Naive thymus-derived CD4-positive, alpha-beta T cell (primary cell): ENCODE measurements around the gene TREH. TPM values are rescaled to one million over a fixed set of nuclear protein-coding genes. Genes with fewer than 3 reads are reported as not detected.
"Not testable (repeated sequence)": the region's sequence is repeated elsewhere in the genome, so short reads cannot be mapped to it uniquely, and the experiment has no call there.

Source experiments
- ATAC-seq: fragments of 150-1000 bp; cut with Tn5 transposase; 2 replicates; pipeline ENCODE4 v1.10.0; 2021; ENCODE audit warnings: mild to moderate bottlenecking, moderate library complexity
- CTCF ChIA-PET: fragments of 350-600 bp; sonication (Branson Sonifier 250); formaldehyde crosslinking; loops from one replicate; lab custom pipeline; 2021; ENCODE audit warnings: antibody characterized with exemption; lab: Charles Lee
- POLR2A ChIA-PET: fragments of 350-600 bp; sonication (Branson Sonifier 250); formaldehyde crosslinking; loops from one replicate; lab custom pipeline; 2021; ENCODE audit warnings: antibody characterized with exemption, inconsistent platforms; lab: Charles Lee
- DNase-seq, 9 donors: peaks; one replicate each; pipeline versions ENCODE4 v3.0.0 to v3.0.0-alpha.2; 2020 to 2022; ENCODE audit warnings: mixed read lengths in 1 of 9
- H3K27ac ChIP-seq: one replicate; pipeline ENCODE4 v1.7.0; 2013; ENCODE audit warnings: mild to moderate bottlenecking, low read depth, low read length, moderate library complexity
- H3K27me3 ChIP-seq, 2 donors: one replicate each; pipeline ENCODE4 v1.7.0; 2013; ENCODE audit warnings: low read length in 2 of 2, mild to moderate bottlenecking in 2 of 2, moderate library complexity in 2 of 2; ENCODE audit not compliant: control insufficient read depth in 2 of 2, insufficient read depth in 2 of 2
- H3K36me3 ChIP-seq, 3 experiments: 1 replicate in 2 of 3; 2 replicates in 1 of 3; pipeline ENCODE4 v1.7.0; 2013; ENCODE audit warnings: low read length in 3 of 3, mild to moderate bottlenecking in 3 of 3, moderate library complexity in 1 of 3; ENCODE audit not compliant: insufficient read depth in 3 of 3, control insufficient read depth in 2 of 3
- H3K4me1 ChIP-seq, 2 donors: one replicate each; pipeline ENCODE4 v1.7.0; 2013; ENCODE audit warnings: low read length in 2 of 2, mild to moderate bottlenecking in 2 of 2, moderate library complexity in 1 of 2; ENCODE audit not compliant: control insufficient read depth in 2 of 2, insufficient read depth in 2 of 2
- H3K4me3 ChIP-seq: 2 replicates; pipeline ENCODE4 v1.7.0; 2013; ENCODE audit warnings: mild to moderate bottlenecking, low read length
- H3K9me3 ChIP-seq, 3 experiments: 1 replicate in 2 of 3; 2 replicates in 1 of 3; pipeline ENCODE4 v1.7.0; 2013; ENCODE audit warnings: low read length in 3 of 3; ENCODE audit not compliant: control insufficient read depth in 2 of 3
- H3K27ac Mint-ChIP-seq, 9 donors: one replicate each; pipeline ENCODE4 v1.8.0; 2020 to 2022; ENCODE audit warnings: mixed read lengths in 9 of 9, mild to moderate bottlenecking in 8 of 9, moderate library complexity in 5 of 9, inconsistent platforms in 2 of 9
- H3K27me3 Mint-ChIP-seq, 5 donors: one replicate each; pipeline ENCODE4 v1.8.0; 2021 to 2022; ENCODE audit warnings: mixed read lengths in 5 of 5, mild to moderate bottlenecking in 1 of 5
- H3K36me3 Mint-ChIP-seq, 5 donors: one replicate each; pipeline ENCODE4 v1.8.0; 2020 to 2022; ENCODE audit warnings: mixed read lengths in 5 of 5, mild to moderate bottlenecking in 3 of 5, inconsistent platforms in 1 of 5
- H3K4me1 Mint-ChIP-seq, 7 donors: one replicate each; pipeline ENCODE4 v1.8.0; 2020 to 2022; ENCODE audit warnings: mixed read lengths in 7 of 7, mild to moderate bottlenecking in 3 of 7, inconsistent platforms in 1 of 7
- H3K4me3 Mint-ChIP-seq, 10 donors: one replicate each; pipeline ENCODE4 v1.8.0; 2020 to 2022; ENCODE audit warnings: mild to moderate bottlenecking in 10 of 10, mixed read lengths in 10 of 10, moderate library complexity in 6 of 10, inconsistent platforms in 2 of 10
- H3K9me3 Mint-ChIP-seq, 11 donors: one replicate each; pipeline ENCODE4 v1.8.0; 2020 to 2022; ENCODE audit warnings: mixed read lengths in 11 of 11, mild to moderate bottlenecking in 4 of 11, inconsistent platforms in 1 of 11, moderate library complexity in 1 of 11
- intact Hi-C, 2 donors: fragments of 100-400 bp; cut with micrococcal nuclease; formaldehyde crosslinking; loops; one replicate each; pipeline ENCODE4 v1.15.1; 2023
- polyA plus RNA-seq, 2 donors: library from polyadenylated mRNA; unstranded; fragments of 300-500 nt; fragmentation: Illumina TruSeq; gene quantifications; one replicate each; pipeline ENCODE4 v1.2.3, GENCODE V29; 2021
- total RNA-seq, 6 experiments: library from RNA in 5 of 6; stranded (reverse) in 5 of 6; gene quantifications; 1 replicate in 5 of 6; 2 replicates in 1 of 6; pipeline ENCODE4 v1.2.3 and lab custom pipeline; 2021 to 2026

Gene TREH
- total and polyA plus RNA-seq, 7 experiments from 2014 or later: not detected

- intact Hi-C loops: loop anchor here in 1 of 2 donors (2.0 kb wide), 1 partner anchor 30 kb away; no protein-coding TSS in a partner anchor
- no peak for DNase-seq
These were observed 9.5 kb upstream of the TREH start for GRCh38 chr11:118688851-118689502.

GRCh38 chr11:118688339-118688738 lies 8.9 kb upstream of the TREH start:
- CTCF ChIA-PET: interaction anchor here (0.6 to 4.7 kb wide), 8 partner anchors 17 to 206 kb away, joined by 3 to 47 read pairs (median 10); partner anchors contain the start of gene DDX6
- H3K27ac ChIP-seq, H3K4me3 ChIP-seq, H3K36me3 ChIP-seq, H3K9me3 ChIP-seq, H3K27me3 ChIP-seq, H3K36me3 Mint-ChIP-seq, H3K9me3 Mint-ChIP-seq, ATAC-seq: not testable (repeated sequence)
- POLR2A ChIA-PET: interaction anchor here (0.7 to 11.3 kb wide), 5 partner anchors 19 to 884 kb away, joined by 3 to 100 read pairs (median 5); no protein-coding TSS in a partner anchor
- peaks cover 0 to 31% (median 0%) of the 10 kb centered on the region in 5 donors for H3K27me3 Mint-ChIP-seq
- peaks cover 30 to 46% (median 36%) of the 10 kb centered on the region in 7 donors for H3K4me1 Mint-ChIP-seq
- peak in 6 of 9 donors; percentile 27 to 52 (median 43) for DNase-seq
- peak overlapping the region in 7 of 10 donors; percentile 4 to 63 (median 28) for H3K4me3 Mint-ChIP-seq
- intact Hi-C loops: loop anchor here in 1 of 2 donors (2.0 kb wide), 1 partner anchor 30 kb away; no protein-coding TSS in a partner anchor
- peak overlapping the region in 6 of 9 donors; percentile 30 to 74 (median 47) for H3K27ac Mint-ChIP-seq
- peaks cover 30% of the 10 kb centered on the region in 2 donors for H3K4me1 ChIP-seq

More at GRCh38 chr11:118688851-118689502, 9.5 kb upstream of the TREH start:
- peak overlapping the region in 5 of 10 donors; percentile 4 to 53 (median 23) for H3K4me3 Mint-ChIP-seq
- no peaks in the 10 kb centered on the region for H3K27me3 ChIP-seq
- peaks cover 34 to 48% (median 43%) of the 10 kb centered on the region in 7 donors for H3K4me1 Mint-ChIP-seq
- no peaks in the 10 kb centered on the region for H3K9me3 ChIP-seq
- no peaks in the 10 kb centered on the region for H3K36me3 Mint-ChIP-seq
- peaks cover 33 to 36% of the 10 kb centered on the region in 2 donors for H3K4me1 ChIP-seq
- no peaks in the 10 kb centered on the region for H3K36me3 ChIP-seq
- no peak overlapping the region for H3K4me3 ChIP-seq
- no peak for ATAC-seq
- peaks cover 0 to 27% (median 0%) of the 10 kb centered on the region in 5 donors for H3K27me3 Mint-ChIP-seq
- no peak overlapping the region for H3K27ac ChIP-seq
- ChIA-PET CTCF (interaction anchor here (0.6 to 4.7 kb wide), 18 partner anchors 17 to 273 kb away, joined by 3 to 47 read pairs (median 6); partner anchors contain the start of gene DDX6), POLR2A (interaction anchor here (0.7 to 11.3 kb wide), 7 partner anchors 19 to 885 kb away, joined by 3 to 100 read pairs (median 5); partner anchors contain the start of gene DDX6)
- H3K9me3 Mint-ChIP-seq: no peaks in the 10 kb centered on the region
- H3K27ac Mint-ChIP-seq: peak overlapping the region in 1 of 9 donors; percentile 56

GRCh38 chr11:118687906-118688305 lies 8.5 kb upstream of the TREH start:
- H3K36me3 ChIP-seq: no peaks in the 10 kb centered on the region
- ATAC-seq: no peak
- H3K27ac ChIP-seq: no peak overlapping the region
- Mint-ChIP-seq H3K4me3 (peak overlapping the region in 5 of 10 donors; percentile 2 to 33 (median 6)), H3K4me1 (peaks cover 26 to 42% (median 32%) of the 10 kb centered on the region in 7 donors), H3K27me3 (peaks cover 0 to 32% (median 0%) of the 10 kb centered on the region in 5 donors), H3K27ac (peak overlapping the region in 4 of 9 donors; percentile 30 to 74 (median 49)), H3K36me3 (no peaks in the 10 kb centered on the region), H3K9me3 (no peaks in the 10 kb centered on the region)
- H3K4me1 ChIP-seq: peaks cover 26 to 27% of the 10 kb centered on the region in 2 donors
- ChIA-PET CTCF (interaction anchor here (0.7 to 4.7 kb wide), 4 partner anchors 75 to 265 kb away, joined by 4 to 47 read pairs (median 7); partner anchors contain the start of gene DDX6), POLR2A (interaction anchor here (0.5 to 11.3 kb wide), 4 partner anchors 20 to 104 kb away, joined by 3 to 100 read pairs (median 4); no protein-coding TSS in a partner anchor)
- no peaks in the 10 kb centered on the region for H3K9me3 ChIP-seq
- no peaks in the 10 kb centered on the region for H3K27me3 ChIP-seq
- intact Hi-C loops: loop anchor here in 1 of 2 donors (2.0 kb wide), 1 partner anchor 29 kb away; no protein-coding TSS in a partner anchor
- no peak for DNase-seq
- no peak overlapping the region for H3K4me3 ChIP-seq

GRCh38 chr11:118684187-118684586 lies 4.7 kb upstream of the TREH start:
- Histone ChIP-seq H3K36me3 (no peaks in the 10 kb centered on the region), H3K4me3 (no peak overlapping the region), H3K27ac (no peak overlapping the region), H3K4me1 (no peaks in the 10 kb centered on the region), H3K9me3 (no peaks in the 10 kb centered on the region), H3K27me3 (no peaks in the 10 kb centered on the region)
- peaks cover 0 to 36% (median 0%) of the 10 kb centered on the region in 5 donors for H3K27me3 Mint-ChIP-seq
- H3K27ac Mint-ChIP-seq: no peak overlapping the region
- ChIA-PET CTCF (interaction anchor here (0.6 to 0.7 kb wide), 3 partner anchors 44 to 504 kb away, joined by 3 to 6 read pairs (median 4); no protein-coding TSS in a partner anchor), POLR2A (interaction anchor here (0.6 kb wide), 1 partner anchor 61 kb away, joined by 3 read pairs; no protein-coding TSS in a partner anchor)
- DNase-seq (no peak), ATAC-seq (no peak)
- intact Hi-C loops: no loop called here
- H3K4me3 Mint-ChIP-seq: no peak overlapping the region
- H3K36me3 Mint-ChIP-seq: no peaks in the 10 kb centered on the region
- peaks cover 4 to 13% (median 8%) of the 10 kb centered on the region in 7 donors for H3K4me1 Mint-ChIP-seq
- H3K9me3 Mint-ChIP-seq: no peaks in the 10 kb centered on the region

- H3K4me1 Mint-ChIP-seq, H3K36me3 ChIP-seq, H3K27me3 ChIP-seq, DNase-seq, H3K4me1 ChIP-seq, H3K9me3 ChIP-seq, H3K9me3 Mint-ChIP-seq, POLR2A ChIA-PET, H3K36me3 Mint-ChIP-seq, intact Hi-C loops, CTCF ChIA-PET, H3K4me3 ChIP-seq, H3K27ac ChIP-seq, ATAC-seq: not testable (repeated sequence)
- peaks cover 0 to 36% (median 0%) of the 10 kb centered on the region in 5 donors for H3K27me3 Mint-ChIP-seq
- H3K4me3 Mint-ChIP-seq: peak overlapping the region in 1 of 10 donors; percentile 34
- peak overlapping the region in 1 of 9 donors; percentile 37 for H3K27ac Mint-ChIP-seq
These were observed 3.5 kb upstream of the TREH start for GRCh38 chr11:118682939-118683338.

GRCh38 chr11:118682372-118682771 lies 2.9 kb upstream of the TREH start:
- Mint-ChIP-seq H3K9me3 (peaks cover 0 to 5% (median 0%) of the 10 kb centered on the region in 11 donors), H3K4me3 (no peak overlapping the region), H3K27ac (no peak overlapping the region), H3K36me3 (no peaks in the 10 kb centered on the region), H3K4me1 (peaks cover 0 to 5% (median 0%) of the 10 kb centered on the region in 7 donors), H3K27me3 (peaks cover 0 to 35% (median 0%) of the 10 kb centered on the region in 5 donors)
- H3K36me3 ChIP-seq: no peaks in the 10 kb centered on the region
- no peaks in the 10 kb centered on the region for H3K4me1 ChIP-seq
- H3K27ac ChIP-seq: no peak overlapping the region
- DNase-seq (no peak), ATAC-seq (no peak)
- no peak overlapping the region for H3K4me3 ChIP-seq
- ChIA-PET CTCF (no interaction called here), POLR2A (no interaction called here)
- no peaks in the 10 kb centered on the region for H3K27me3 ChIP-seq
- H3K9me3 ChIP-seq: no peaks in the 10 kb centered on the region
- intact Hi-C loops: no loop called here
